ENCODE measurements around the gene JPH2.
"Not testable (repeated sequence)": the region's sequence is repeated elsewhere in the genome, so short reads cannot be mapped to it uniquely, and the experiment has no call there.

JPH2 gene

GRCh38 chr20:44187054-44187771 is at the start of gene JPH2:
Gene JPH2, minus strand, starts transcription at chr20:44187188. Its CDS starts 483 bp downstream, at chr20:44186705.
- FAIRE-seq (no peak), DNase-seq (ENCODE audit: insufficient read length, low spot score) (no peak)

GRCh38 chr20:44235702-44236101 is 48.7 kb upstream of the JPH2 start:
- DNase-seq (ENCODE audit: insufficient read length, low spot score) (no peak), FAIRE-seq (no peak)

GRCh38 chr20:44234566-44235317 is 47.8 kb upstream of the JPH2 start:
- no peak for DNase-seq (ENCODE audit: insufficient read length, low spot score)

GRCh38 chr20:44233436-44234016 is 46.5 kb upstream of the JPH2 start:
- FAIRE-seq: no peak

More at GRCh38 chr20:44234566-44235317, 47.8 kb upstream of the JPH2 start:
- FAIRE-seq: no peak

GRCh38 chr20:44232469-44232856 is 45.5 kb upstream of the JPH2 start:
- not testable (repeated sequence) for FAIRE-seq; DNase-seq (ENCODE audit: insufficient read length, low spot score)

More at GRCh38 chr20:44233436-44234016, 46.5 kb upstream of the JPH2 start:
- no peak for DNase-seq (ENCODE audit: insufficient read length, low spot score)

GRCh38 chr20:44231713-44232468 is 44.9 kb upstream of the JPH2 start:
- DNase-seq (ENCODE audit: insufficient read length, low spot score) (no peak), FAIRE-seq (no peak)

- no peak for FAIRE-seq
- DNase-seq (ENCODE audit: insufficient read length, low spot score): no peak
Observed at GRCh38 chr20:44231193-44231592, 44.2 kb upstream of the JPH2 start.

GRCh38 chr20:44228465-44229258 is 41.7 kb upstream of the JPH2 start:
- no peak for DNase-seq (ENCODE audit: insufficient read length, low spot score)
- no peak for FAIRE-seq

- DNase-seq (ENCODE audit: insufficient read length, low spot score) (no peak), FAIRE-seq (no peak)
Observed at GRCh38 chr20:44224637-44225036, 37.6 kb upstream of the JPH2 start.

- DNase-seq (ENCODE audit: insufficient read length, low spot score) (no peak), FAIRE-seq (no peak)
Observed at GRCh38 chr20:44223721-44224120, 36.7 kb upstream of the JPH2 start.

GRCh38 chr20:44222633-44223368 is 35.8 kb upstream of the JPH2 start:
- FAIRE-seq: no peak
- no peak for DNase-seq (ENCODE audit: insufficient read length, low spot score)

GRCh38 chr20:44222027-44222426 is 35.0 kb upstream of the JPH2 start:
- FAIRE-seq (no peak), DNase-seq (ENCODE audit: insufficient read length, low spot score) (no peak)

GRCh38 chr20:44221368-44221954 is 34.5 kb upstream of the JPH2 start:
- no peak for DNase-seq (ENCODE audit: insufficient read length, low spot score)
- FAIRE-seq: no peak

- DNase-seq (ENCODE audit: insufficient read length, low spot score) (no peak), FAIRE-seq (no peak)
Observed at GRCh38 chr20:44219791-44220190, 32.8 kb upstream of the JPH2 start.

- DNase-seq (ENCODE audit: insufficient read length, low spot score): no peak
- FAIRE-seq: no peak
Observed at GRCh38 chr20:44219170-44219730, 32.3 kb upstream of the JPH2 start.

- DNase-seq (ENCODE audit: insufficient read length, low spot score) (no peak), FAIRE-seq (no peak)
Observed at GRCh38 chr20:44218446-44218845, 31.5 kb upstream of the JPH2 start.

GRCh38 chr20:44217342-44218092 is 30.5 kb upstream of the JPH2 start:
- peak; percentile 53 for FAIRE-seq

GRCh38 chr20:44215125-44215524 is 28.1 kb upstream of the JPH2 start:
- DNase-seq (ENCODE audit: insufficient read length, low spot score) (peak; percentile 25), FAIRE-seq (peak; percentile 78)

More at GRCh38 chr20:44217342-44218092, 30.5 kb upstream of the JPH2 start:
- DNase-seq (ENCODE audit: insufficient read length, low spot score): no peak

Data from GM19239 (cell line).